Natural killer cell treated with Interleukin-12 subunit alpha and Interleukin-12 subunit beta and Interleukin-15 and Interleukin-18, amount 100 ng/mL, for 72 hours (primary cell): ENCODE results near the gene NBEA. TPM values are rescaled to one million over a fixed set of nuclear protein-coding genes. Genes with fewer than 3 reads are reported as not detected.

Experiments
- ATAC-seq, 2 donors: fragments of 150-1000 bp; cut with Tn5 transposase in 1 of 2; sonication (Bioruptor Pico), chemical (Tn5 transposase) in 1 of 2; 2 replicates each; pipeline ENCODE4 v1.10.0; 2021
- DNase-seq: peaks from one replicate; pipeline ENCODE4 v3.0.0; 2022; ENCODE audit warnings: low spot score
- H3K27ac Mint-ChIP-seq, 2 donors: 1 replicate in 1 of 2; 2 replicates in 1 of 2; pipeline ENCODE4 v1.8.0; 2022; ENCODE audit warnings: mixed read lengths in 2 of 2, mild to moderate bottlenecking in 1 of 2, moderate library complexity in 1 of 2
- H3K27me3 Mint-ChIP-seq, 2 donors: 1 replicate in 1 of 2; 2 replicates in 1 of 2; pipeline ENCODE4 v1.8.0; 2022; ENCODE audit warnings: mixed read lengths in 2 of 2
- H3K36me3 Mint-ChIP-seq: one replicate; pipeline ENCODE4 v1.8.0; 2022; ENCODE audit warnings: mixed read lengths
- H3K4me1 Mint-ChIP-seq, 2 donors: 1 replicate in 1 of 2; 2 replicates in 1 of 2; pipeline ENCODE4 v1.8.0; 2022; ENCODE audit warnings: low read depth in 2 of 2, mixed read lengths in 2 of 2, mild to moderate bottlenecking in 1 of 2
- H3K4me3 Mint-ChIP-seq: one replicate; pipeline ENCODE4 v1.8.0; 2022; ENCODE audit warnings: mixed read lengths
- H3K9me3 Mint-ChIP-seq: 2 replicates; pipeline ENCODE4 v1.8.0; 2022; ENCODE audit warnings: mixed read lengths
- total RNA-seq, 2 donors: library from RNA; stranded (reverse); gene quantifications; one replicate each; pipeline ENCODE4 v1.2.3, GENCODE V29; 2022

NBEA gene
- total RNA-seq, 2 donors from 2014 or later: 0.08 to 0.12 TPM

DNA sequence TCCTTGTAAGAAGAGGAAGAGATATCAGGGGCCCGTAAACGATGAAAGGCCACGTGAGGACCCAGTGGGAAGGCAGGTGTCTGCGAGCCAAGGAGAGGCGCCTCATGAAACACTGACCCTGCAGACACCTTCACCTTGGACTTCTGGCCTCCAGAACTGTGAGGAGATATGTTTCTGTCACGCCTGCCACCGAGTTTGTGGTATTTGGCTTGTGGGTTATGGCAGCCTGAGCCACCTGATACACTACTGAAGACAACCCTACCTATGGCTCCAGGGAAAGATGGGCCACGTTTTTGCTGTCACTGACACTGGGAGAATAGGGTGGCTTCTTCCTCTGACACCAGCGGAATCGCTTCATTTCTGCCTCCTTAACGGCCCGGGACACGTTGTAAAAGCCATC, 752.0 kb downstream of the NBEA start:
- Mint-ChIP-seq H3K4me3 (no peak overlapping the region), H3K9me3 (no peaks in the 10 kb centered on the region), H3K4me1 (no peaks in the 10 kb centered on the region), H3K27me3 (no peaks in the 10 kb centered on the region), H3K36me3 (no peaks in the 10 kb centered on the region), H3K27ac (no peak overlapping the region)
- DNase-seq: no peak
- ATAC-seq: no peak

DNA sequence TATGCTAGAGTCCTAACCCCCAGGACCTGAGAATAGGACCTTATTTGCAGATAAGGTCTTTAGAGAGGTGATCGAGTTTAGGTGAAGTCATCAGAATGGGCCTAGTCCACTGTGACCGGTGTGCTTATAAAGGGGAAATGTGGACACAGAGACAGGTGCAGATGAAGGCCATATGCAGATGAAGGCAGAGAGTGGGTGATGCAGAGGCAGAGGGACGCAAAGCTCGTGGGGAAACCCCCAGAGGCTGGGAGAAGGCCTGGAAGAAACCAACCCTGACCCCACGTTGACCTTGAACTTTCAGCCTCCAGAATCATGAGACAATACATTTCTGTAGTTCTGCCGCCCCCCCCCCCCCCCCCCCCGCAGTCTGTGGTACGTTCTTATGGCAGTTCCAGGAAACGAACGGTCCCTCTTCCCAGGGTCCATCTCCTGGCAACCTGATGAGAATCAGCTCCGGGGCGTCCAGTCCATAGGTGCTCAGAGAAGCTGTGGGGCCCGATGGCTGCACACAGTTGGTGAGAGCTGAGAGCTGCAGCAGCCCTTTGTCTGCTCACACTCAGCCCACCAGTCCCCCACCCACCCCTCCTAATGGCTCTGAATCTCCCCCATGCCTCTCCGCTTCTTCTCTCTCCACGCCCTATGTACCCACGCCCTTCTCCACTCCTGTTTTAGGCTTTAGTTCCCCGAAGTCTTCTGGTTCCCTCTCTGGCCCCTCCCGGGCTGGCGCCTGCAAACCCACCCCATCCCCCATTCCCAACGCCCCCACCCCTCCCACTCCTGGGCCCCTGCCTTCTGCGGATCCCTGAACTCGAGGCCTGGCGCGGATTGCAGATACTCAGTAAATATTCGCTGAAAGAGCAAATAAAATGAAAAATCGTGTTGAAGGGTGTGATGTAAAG, 752.7 kb downstream of the NBEA start:
- H3K36me3 Mint-ChIP-seq: no peaks in the 10 kb centered on the region
- H3K27me3 Mint-ChIP-seq: peaks cover 0 to 2% of the 10 kb centered on the region in 2 donors
- ATAC-seq (no peak), DNase-seq (no peak)
- H3K4me3 Mint-ChIP-seq: no peak overlapping the region
- H3K9me3 Mint-ChIP-seq: no peaks in the 10 kb centered on the region
- H3K27ac Mint-ChIP-seq: no peak overlapping the region
- no peaks in the 10 kb centered on the region for H3K4me1 Mint-ChIP-seq

DNA sequence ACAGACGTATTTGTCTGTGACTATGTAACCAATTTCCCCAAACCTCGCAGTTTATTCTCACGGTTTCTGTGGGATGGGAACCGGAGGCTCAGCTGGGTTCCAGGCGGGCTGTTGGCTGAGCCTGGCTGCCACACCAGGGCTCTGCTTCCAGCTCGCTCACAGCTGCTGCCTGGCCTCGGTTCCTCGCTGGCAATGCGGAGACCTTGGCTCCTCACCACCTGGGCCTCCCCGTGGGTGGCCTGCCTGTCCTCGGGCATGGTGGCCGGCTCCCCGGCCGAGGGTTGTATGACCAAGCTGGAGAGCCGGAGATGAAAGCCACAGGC, 753.3 kb downstream of the NBEA start:
- Mint-ChIP-seq H3K4me3 (no peak overlapping the region), H3K36me3 (no peaks in the 10 kb centered on the region), H3K27ac (no peak overlapping the region), H3K9me3 (no peaks in the 10 kb centered on the region), H3K4me1 (no peaks in the 10 kb centered on the region), H3K27me3 (peaks cover 0 to 4% of the 10 kb centered on the region in 2 donors)
- DNase-seq: no peak
- no peak for ATAC-seq

DNA sequence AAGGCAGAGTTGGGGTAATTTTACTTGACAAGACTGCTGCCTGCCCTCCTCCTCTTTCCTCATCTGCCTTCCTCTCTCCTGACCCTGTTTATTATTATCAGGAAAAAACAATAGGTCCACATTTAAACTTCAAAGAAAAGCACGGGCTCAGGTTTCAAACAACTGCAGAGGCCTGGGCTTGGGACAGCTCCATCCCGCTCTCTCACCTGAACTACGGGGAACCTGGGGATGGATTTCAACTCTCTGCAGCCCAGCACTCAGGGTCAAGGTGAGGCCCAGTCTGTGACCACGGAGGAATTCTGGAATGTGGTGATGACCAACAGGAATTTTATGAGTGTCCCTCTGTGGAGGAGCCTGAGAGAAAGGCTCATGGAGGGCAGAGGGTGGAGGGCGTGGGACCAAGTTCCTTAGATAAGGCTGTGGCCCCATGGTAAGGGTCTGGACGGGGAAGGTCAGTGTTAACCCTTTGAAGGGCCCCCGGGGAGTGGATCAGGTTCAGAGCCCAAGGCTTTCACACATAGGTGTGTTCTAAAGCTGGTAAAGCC, 755.2 kb downstream of the NBEA start:
- Mint-ChIP-seq H3K4me3 (no peak overlapping the region), H3K36me3 (no peaks in the 10 kb centered on the region), H3K4me1 (no peaks in the 10 kb centered on the region), H3K27me3 (peaks cover 0 to 10% of the 10 kb centered on the region in 2 donors), H3K9me3 (peaks cover 3% of the 10 kb centered on the region), H3K27ac (no peak overlapping the region)
- DNase-seq: no peak
- no peak for ATAC-seq

DNA sequence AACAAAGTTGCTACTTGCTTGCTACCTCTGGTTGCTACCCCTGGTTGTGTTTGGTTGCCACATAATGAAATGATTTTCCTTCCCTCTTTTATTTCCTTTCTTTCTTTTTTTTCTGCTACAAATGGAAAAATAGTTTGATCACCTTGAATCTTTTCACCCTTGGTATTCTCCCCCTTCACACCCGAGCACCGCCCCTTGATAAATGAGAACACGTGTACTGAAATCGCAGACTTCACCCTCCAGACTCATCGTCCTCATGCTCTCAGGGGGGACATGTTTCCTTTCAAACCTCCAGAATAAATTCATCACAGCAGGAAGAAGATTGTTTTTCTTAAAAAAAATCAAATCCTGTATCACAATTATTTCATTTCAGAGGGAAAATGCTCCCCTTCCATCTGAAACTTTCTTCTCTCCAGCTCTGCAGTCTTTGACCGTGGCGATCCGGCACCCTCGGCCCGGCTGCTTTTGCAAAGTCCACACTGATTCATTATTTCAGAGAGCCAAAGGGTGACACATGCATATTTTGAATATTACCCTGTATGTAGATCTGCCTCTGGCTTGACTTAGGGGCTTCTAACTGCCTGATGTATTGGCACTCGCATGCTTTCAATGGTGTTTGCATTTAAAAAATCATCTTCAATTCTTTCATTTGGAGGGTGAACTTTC, 757.0 kb downstream of the NBEA start:
- H3K9me3 Mint-ChIP-seq: peaks cover 6% of the 10 kb centered on the region
- no peaks in the 10 kb centered on the region for H3K36me3 Mint-ChIP-seq
- peaks cover 0 to 10% of the 10 kb centered on the region in 2 donors for H3K27me3 Mint-ChIP-seq
- ATAC-seq (no peak), DNase-seq (no peak)
- H3K4me3 Mint-ChIP-seq: no peak overlapping the region
- no peak overlapping the region for H3K27ac Mint-ChIP-seq
- H3K4me1 Mint-ChIP-seq: no peaks in the 10 kb centered on the region

DNA sequence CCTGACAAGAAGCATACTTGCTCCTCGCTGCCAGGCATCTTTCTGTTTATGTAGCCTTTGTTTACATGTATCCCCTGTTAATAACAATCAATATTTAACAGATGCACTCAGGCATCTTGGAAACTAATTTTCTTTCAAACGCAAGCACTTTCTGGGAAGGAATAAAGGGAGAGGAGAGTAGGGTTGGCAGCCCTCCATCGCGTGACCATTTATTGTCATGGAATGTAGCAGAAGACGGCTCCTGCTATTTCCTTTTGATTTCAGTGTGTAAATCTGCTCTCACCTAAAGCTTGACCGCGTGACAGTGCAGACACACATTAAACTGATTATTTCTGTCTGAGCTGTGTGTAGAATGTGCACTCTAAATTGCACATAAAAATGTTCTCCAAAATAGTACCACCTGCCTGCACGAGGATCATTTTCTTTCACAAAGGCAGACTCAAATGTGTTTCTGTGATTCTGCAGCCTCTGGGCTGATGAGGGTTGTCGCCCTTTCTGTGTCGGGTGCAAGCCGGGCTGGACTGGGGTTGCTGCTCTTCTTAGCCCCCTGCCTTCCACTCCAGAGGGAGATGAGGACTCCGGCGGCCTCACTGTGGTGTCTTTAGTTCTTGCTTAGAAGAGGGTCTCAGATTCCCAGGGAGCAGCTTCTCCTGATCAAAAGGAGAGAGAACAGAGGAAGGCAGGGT, 757.9 kb downstream of the NBEA start:
- H3K9me3 Mint-ChIP-seq: peaks cover 6% of the 10 kb centered on the region
- H3K4me1 Mint-ChIP-seq: no peaks in the 10 kb centered on the region
- peaks cover 0 to 14% of the 10 kb centered on the region in 2 donors for H3K27me3 Mint-ChIP-seq
- ATAC-seq (no peak), DNase-seq (no peak)
- no peaks in the 10 kb centered on the region for H3K36me3 Mint-ChIP-seq
- H3K4me3 Mint-ChIP-seq: no peak overlapping the region
- H3K27ac Mint-ChIP-seq: no peak overlapping the region

DNA sequence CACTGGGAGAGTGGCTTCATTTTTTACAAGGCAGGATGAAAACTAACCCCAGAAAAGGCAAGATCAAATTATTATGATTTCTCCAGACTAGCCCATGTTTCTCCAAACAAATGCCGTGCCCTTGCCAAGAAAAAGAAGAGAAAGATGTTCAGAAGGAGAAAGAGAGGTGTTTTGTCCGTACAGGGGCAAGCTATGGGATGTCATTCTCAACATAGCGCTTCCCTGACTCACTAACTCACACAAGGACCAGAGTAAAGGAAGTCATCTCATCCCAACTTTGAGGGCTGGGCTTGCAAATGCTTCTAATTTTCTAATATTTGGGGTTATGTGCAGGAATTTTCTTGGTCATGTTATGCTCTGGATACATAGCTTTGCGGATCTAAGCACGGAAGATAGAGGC, 758.6 kb downstream of the NBEA start:
- peaks cover 6% of the 10 kb centered on the region for H3K9me3 Mint-ChIP-seq
- H3K27me3 Mint-ChIP-seq: peaks cover 0 to 14% of the 10 kb centered on the region in 2 donors
- no peaks in the 10 kb centered on the region for H3K36me3 Mint-ChIP-seq
- no peaks in the 10 kb centered on the region for H3K4me1 Mint-ChIP-seq
- no peak for ATAC-seq
- no peak overlapping the region for H3K4me3 Mint-ChIP-seq
- H3K27ac Mint-ChIP-seq: no peak overlapping the region
- no peak for DNase-seq

DNA sequence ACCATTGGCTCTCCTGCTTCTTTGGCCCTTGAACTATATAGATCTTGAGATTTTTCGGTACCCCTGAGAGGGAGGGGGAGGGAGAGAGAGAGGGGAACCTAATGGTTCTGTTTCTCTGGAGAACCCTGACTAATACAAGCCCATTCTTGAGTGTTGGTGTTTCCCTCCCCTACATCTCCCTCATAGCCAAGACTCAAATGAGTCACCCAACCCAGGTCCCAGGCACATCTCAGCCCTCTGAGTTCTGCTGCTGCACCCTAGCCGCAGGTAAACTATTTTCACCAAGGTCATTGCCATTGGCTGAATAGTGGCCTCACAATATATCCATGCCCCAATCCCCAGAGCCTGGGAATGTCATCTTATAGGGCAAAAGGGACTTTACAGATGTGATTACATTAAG, 760.2 kb downstream of the NBEA start:
- Mint-ChIP-seq H3K9me3 (peaks cover 6% of the 10 kb centered on the region), H3K4me3 (no peak overlapping the region), H3K27ac (no peak overlapping the region), H3K27me3 (peaks cover 0 to 14% of the 10 kb centered on the region in 2 donors), H3K36me3 (no peaks in the 10 kb centered on the region), H3K4me1 (no peaks in the 10 kb centered on the region)
- ATAC-seq (no peak), DNase-seq (no peak)

DNA sequence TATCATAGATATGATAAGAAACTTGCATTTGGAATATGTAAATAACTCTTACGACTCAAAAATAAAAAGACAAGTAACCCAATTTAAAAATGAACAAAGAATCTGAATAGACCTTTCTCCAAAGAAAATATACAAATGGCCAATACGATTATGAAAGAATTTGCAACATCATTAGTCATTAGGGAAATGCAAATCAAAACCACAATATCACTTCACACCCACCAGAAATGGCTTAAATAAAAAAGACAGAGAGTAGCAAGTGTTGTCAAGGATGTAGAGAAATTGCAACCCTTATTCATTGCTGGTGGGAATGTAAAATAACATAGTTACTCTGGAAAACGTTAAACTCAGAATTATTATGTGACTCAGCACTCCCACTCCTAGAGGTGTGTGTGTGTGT, 761.0 kb downstream of the NBEA start:
- ATAC-seq (no peak), DNase-seq (no peak)
- H3K36me3 Mint-ChIP-seq: no peaks in the 10 kb centered on the region
- H3K4me3 Mint-ChIP-seq: no peak overlapping the region
- no peaks in the 10 kb centered on the region for H3K4me1 Mint-ChIP-seq
- no peak overlapping the region for H3K27ac Mint-ChIP-seq
- H3K9me3 Mint-ChIP-seq: peaks cover 6% of the 10 kb centered on the region
- H3K27me3 Mint-ChIP-seq: peaks cover 0 to 14% of the 10 kb centered on the region in 2 donors

DNA sequence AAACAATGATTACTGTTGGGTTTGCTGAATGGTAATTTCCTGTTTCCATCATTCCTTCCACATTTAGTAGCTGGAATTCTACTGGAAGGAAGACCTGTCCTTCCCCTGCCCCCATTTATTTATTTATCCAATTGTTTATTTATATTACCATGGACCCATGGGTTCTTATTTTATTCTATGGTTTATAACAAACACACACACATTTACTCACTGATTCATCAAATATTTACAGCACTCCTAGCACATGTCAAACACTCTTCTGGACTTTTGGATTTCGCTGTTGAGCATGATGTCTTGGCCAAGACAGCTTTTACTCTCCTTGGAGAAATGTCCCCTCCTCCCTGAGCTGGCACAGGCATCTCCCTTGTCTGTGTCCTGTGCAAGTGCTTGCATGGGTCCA, 762.3 kb downstream of the NBEA start:
- Mint-ChIP-seq H3K4me3 (no peak overlapping the region), H3K36me3 (no peaks in the 10 kb centered on the region), H3K27me3 (peaks cover 0 to 14% of the 10 kb centered on the region in 2 donors), H3K27ac (no peak overlapping the region), H3K4me1 (no peaks in the 10 kb centered on the region), H3K9me3 (peaks cover 6% of the 10 kb centered on the region)
- DNase-seq (no peak), ATAC-seq (no peak)

DNA sequence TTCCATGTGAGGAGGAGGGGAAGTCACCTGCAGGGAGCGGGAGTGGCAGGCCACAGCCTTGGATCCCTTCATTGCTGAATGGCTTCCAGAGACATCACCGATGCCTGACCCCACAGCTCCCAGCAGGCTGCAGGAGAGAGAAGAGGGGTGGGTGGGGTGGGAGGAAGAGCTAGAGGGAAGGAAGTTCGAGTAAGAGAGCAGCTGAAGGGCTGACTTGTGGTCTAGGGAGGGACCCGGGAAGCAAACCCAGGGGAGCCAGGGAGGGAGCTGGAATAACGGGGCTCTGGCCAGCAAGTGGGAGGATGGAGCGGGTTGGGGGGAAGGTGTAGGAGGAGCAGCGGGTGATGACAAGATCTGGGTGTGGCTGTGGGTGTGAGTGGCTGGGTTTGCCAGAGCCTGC, 764.2 kb downstream of the NBEA start:
- no peaks in the 10 kb centered on the region for H3K4me1 Mint-ChIP-seq
- H3K36me3 Mint-ChIP-seq: no peaks in the 10 kb centered on the region
- DNase-seq (no peak), ATAC-seq (no peak)
- peaks cover 8% of the 10 kb centered on the region for H3K9me3 Mint-ChIP-seq
- no peak overlapping the region for H3K4me3 Mint-ChIP-seq
- no peak overlapping the region for H3K27ac Mint-ChIP-seq
- peaks cover 0 to 7% of the 10 kb centered on the region in 2 donors for H3K27me3 Mint-ChIP-seq

DNA sequence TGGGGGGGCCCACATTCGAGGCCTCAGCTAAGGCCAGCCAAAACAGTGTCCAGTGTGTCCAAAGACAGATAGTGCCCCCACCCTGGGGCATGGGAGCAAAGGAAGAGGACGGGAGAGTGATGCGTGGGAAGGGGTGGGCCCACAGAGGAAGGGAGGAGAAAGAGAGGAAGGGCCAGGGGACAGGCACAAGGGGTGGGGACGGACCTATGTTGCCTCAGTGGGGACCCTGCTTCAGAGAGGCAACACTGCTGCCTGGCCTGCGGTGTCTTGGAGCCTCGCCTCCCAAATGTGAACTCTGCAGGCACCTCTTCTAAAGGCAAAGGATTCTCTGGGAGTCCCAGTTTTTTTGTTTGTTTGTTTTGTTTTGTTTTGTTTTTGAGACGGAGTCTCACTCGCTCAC, 764.7 kb downstream of the NBEA start:
- Mint-ChIP-seq H3K27ac (no peak overlapping the region), H3K4me3 (no peak overlapping the region), H3K4me1 (no peaks in the 10 kb centered on the region), H3K27me3 (peaks cover 0 to 6% of the 10 kb centered on the region in 2 donors), H3K36me3 (no peaks in the 10 kb centered on the region), H3K9me3 (peaks cover 8% of the 10 kb centered on the region)
- ATAC-seq (peak in 1 of 2 donors; percentile 17), DNase-seq (no peak)

DNA sequence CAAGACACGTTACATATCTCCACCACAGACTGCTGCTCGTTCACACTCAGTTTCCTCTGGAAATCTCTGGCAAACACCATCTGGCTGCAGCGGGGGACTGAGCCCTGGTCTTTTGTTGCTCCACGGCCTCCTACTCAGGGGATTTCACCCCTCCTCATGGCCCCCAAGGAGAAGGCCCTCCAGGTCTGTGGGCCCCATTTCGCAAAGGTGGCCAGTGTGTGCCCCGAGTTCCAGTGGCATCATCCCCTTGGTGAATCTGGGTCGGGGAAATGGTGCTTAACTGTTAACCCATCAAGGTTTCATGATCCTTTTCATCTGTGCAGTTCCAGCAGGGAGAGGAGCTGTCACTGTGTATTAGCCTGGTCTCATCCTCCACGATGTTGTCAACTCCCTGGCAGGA, 769.8 kb downstream of the NBEA start:
- Mint-ChIP-seq H3K4me3 (no peak overlapping the region), H3K4me1 (no peaks in the 10 kb centered on the region), H3K36me3 (no peaks in the 10 kb centered on the region), H3K9me3 (peaks cover 2% of the 10 kb centered on the region), H3K27ac (no peak overlapping the region), H3K27me3 (no peaks in the 10 kb centered on the region)
- DNase-seq: no peak
- ATAC-seq: no peak
